Psoas muscle (tissue), 8 donors: ENCODE measurements around the gene GOLGA6C. TPM values are rescaled to one million over a fixed set of nuclear protein-coding genes. Genes with fewer than 3 reads are reported as not detected.
A peak's percentile ranks its signal among the peaks of the same experiment; 100 is the strongest.

Experiments used
- ATAC-seq, 4 donors: fragments of 200-7000 bp; cut with Tn5 transposase; one replicate each; pipeline ENCODE4 v1.9.1; 2020; ENCODE audit warnings: moderate library complexity in 3 of 4, mild to moderate bottlenecking in 2 of 4
- DNase-seq, 2 donors: peaks; one replicate each; pipeline ENCODE4 v3.0.0-alpha.2; 2020
- H3K27ac ChIP-seq: fragments of 200-600 bp; one replicate; pipeline ENCODE4 v1.8.0; 2022
- H3K27me3 ChIP-seq, 3 donors: fragments of 200-600 bp in 1 of 3; one replicate each; pipeline versions ENCODE4 v1.6.1 to v1.8.0; 2013 to 2022; ENCODE audit warnings: low read length in 2 of 3, mild to moderate bottlenecking in 2 of 3, moderate library complexity in 1 of 3; ENCODE audit not compliant: insufficient read depth in 3 of 3
- H3K36me3 ChIP-seq, 2 donors: fragments of 200-600 bp in 1 of 2; one replicate each; pipeline versions ENCODE4 v1.6.1 to v1.8.0; 2013 to 2022; ENCODE audit warnings: low read depth in 1 of 2, mild to moderate bottlenecking in 1 of 2, moderate library complexity in 1 of 2; ENCODE audit not compliant: insufficient read depth in 1 of 2
- H3K4me1 ChIP-seq: fragments of 200-600 bp; one replicate; pipeline ENCODE4 v1.8.0; 2022
- H3K4me3 ChIP-seq: fragments of 200-600 bp; one replicate; pipeline ENCODE4 v1.8.0; 2022; ENCODE audit warnings: mild to moderate bottlenecking
- H3K9me3 ChIP-seq: fragments of 200-600 bp; one replicate; pipeline ENCODE4 v1.8.0; 2022
- CTCF ChIP-seq: fragments of 200-600 bp; IDR thresholded peaks from one replicate; pipeline ENCODE4 v1.8.0; 2022; ENCODE audit warnings: antibody characterized with exemption
- WGBS, 3 donors: extraction: QIAGEN DNeasy Blood & Tissue Kit; methylation state at CpG; one replicate each; pipeline versions ENCODE4 v1.1.6 to v1.1.7; 2013; 5-methylcytosine and 5-hydroxymethylcytosine counted together
- intact Hi-C, 2 donors: fragments of 100-400 bp; cut with DNase I; formaldehyde crosslinking; loops; one replicate each; pipeline versions ENCODE4 v1.11.0 to v1.14.2; 2022
- polyA plus RNA-seq, 3 donors: library from polyadenylated mRNA; stranded (reverse); fragments of 200-250 nt; gene quantifications; one replicate each; pipeline ENCODE4 v1.2.3, GENCODE V29; 2013
- total RNA-seq, 4 donors: library from RNA; stranded (reverse); fragmentation: NEBNext Ultra II Directional in 2 of 4; extraction: Animal tissue kit (Norgen Biotek cat#: 25700) in 2 of 4; gene quantifications; one replicate each; pipeline versions ENCODE4 v1.2.1 to v1.2.4, GENCODE V29; 2021 to 2023
- donor health status: healthy with polysubstance abuse.
- donor health status: DM: no; HTN: no; CAD: no; lungs with moderate emphysema.
- donor health status: Bipolar disorder and iron deficiency.
- donor health status: healthy.
- donor health status: DM: yes; HTN: yes; CAD: no.
- donor health status: DM: no; HTN: no; CAD: no.
- donor health status: DM: no; HTN: no; CAD: no.
- donor health status: DM: yes; HTN: yes; CAD: no.

Gene GOLGA6C
- total and polyA plus RNA-seq, 7 donors = 0.05 TPM; not detected in 6

GRCh38 chr15:75211436-75212199, 46.5 kb upstream of the GOLGA6C start:
- DNase-seq = no peak
- no peak for ATAC-seq
- no peaks in the 10 kb centered on the region for H3K9me3 ChIP-seq
- intact Hi-C loops = no loop called here
- no peak overlapping the region for H3K27ac ChIP-seq
- 73 to 79% (median 77%) methylated on average over 9 of the region's 9 CpGs for WGBS, 3 donors
- H3K36me3 ChIP-seq = peaks cover 4 to 53% of the 10 kb centered on the region in 2 donors
- H3K27me3 ChIP-seq = no peaks in the 10 kb centered on the region
- no peak for TF ChIP-seq CTCF
- no peaks in the 10 kb centered on the region for H3K4me1 ChIP-seq
- no peak overlapping the region for H3K4me3 ChIP-seq

GRCh38 chr15:75212200-75212858, 45.8 kb upstream of the GOLGA6C start:
- no peak overlapping the region for H3K27ac ChIP-seq
- WGBS, 3 donors = 81 to 86% (median 81%) methylated on average over 7 of the region's 7 CpGs
- no peak overlapping the region for H3K4me3 ChIP-seq
- no peaks in the 10 kb centered on the region for H3K27me3 ChIP-seq
- no peak for TF ChIP-seq CTCF
- H3K36me3 ChIP-seq = peaks cover 4 to 53% of the 10 kb centered on the region in 2 donors
- ATAC-seq = no peak
- no peak for DNase-seq
- intact Hi-C loops = no loop called here
- H3K4me1 ChIP-seq = no peaks in the 10 kb centered on the region
- H3K9me3 ChIP-seq = no peaks in the 10 kb centered on the region

- WGBS, 3 donors = 88 to 95% (median 90%) methylated on average over 12 of the region's 12 CpGs
- TF ChIP-seq CTCF = no peak
- no peak for DNase-seq
- intact Hi-C loops = no loop called here
- H3K4me3 ChIP-seq = no peak overlapping the region
- ATAC-seq = no peak
- H3K27ac ChIP-seq = no peak overlapping the region
- no peaks in the 10 kb centered on the region for H3K27me3 ChIP-seq
- H3K9me3 ChIP-seq = no peaks in the 10 kb centered on the region
- H3K4me1 ChIP-seq = no peaks in the 10 kb centered on the region
- peaks cover 4 to 45% of the 10 kb centered on the region in 2 donors for H3K36me3 ChIP-seq
These were observed 44.8 kb upstream of the GOLGA6C start for GRCh38 chr15:75213212-75213767.

- Histone ChIP-seq H3K27ac (no peak overlapping the region), H3K36me3 (peaks cover 4 to 40% of the 10 kb centered on the region in 2 donors), H3K9me3 (no peaks in the 10 kb centered on the region), H3K27me3 (no peaks in the 10 kb centered on the region), H3K4me3 (no peak overlapping the region), H3K4me1 (no peaks in the 10 kb centered on the region)
- no peak for TF ChIP-seq CTCF
- DNase-seq (no peak), ATAC-seq (peak in 1 of 4 donors; percentile 12)
- WGBS, 3 donors = 80 to 88% (median 82%) methylated on average over 9 of the region's 9 CpGs
- intact Hi-C loops = no loop called here
These were observed 44.3 kb upstream of the GOLGA6C start for GRCh38 chr15:75213768-75214221.
